Measurements from ENCODE around the gene TCF7L1. TPM values are rescaled to one million over a fixed set of nuclear protein-coding genes. Genes with fewer than 3 reads are reported as not detected.

The TCF7L1 gene
- total RNA-seq, 2 experiments from 2014 or later: not detected

GRCh38 chr2:85356186-85356585 lies 223.0 kb downstream of the TCF7L1 start:
- CTCF ChIA-PET: no interaction called here

GRCh38 chr2:85357736-85358135 lies 224.5 kb downstream of the TCF7L1 start:
- ChIA-PET CTCF (interaction anchor here (1.0 to 2.0 kb wide), 2 partner anchors 35 to 194 kb away, joined by 3 to 4 read pairs; no protein-coding TSS in a partner anchor), POLR2A (interaction anchor here (0.6 kb wide), 1 partner anchor 271 kb away, joined by 3 read pairs; no protein-coding TSS in a partner anchor)

More at GRCh38 chr2:85356186-85356585, 223.0 kb downstream of the TCF7L1 start:
- POLR2A ChIA-PET: no interaction called here

Other genes with a start within 250 kb of the TCF7L1 start
- gene TMSB10, start 227.7 kb upstream of the TCF7L1 start, total RNA-seq: 1,000 to 10,000 TPM; 1,288 to 1,305 TPM
- gene KCMF1, start 162.2 kb upstream of the TCF7L1 start, total RNA-seq: 10 to 100 TPM; 96.3 to 96.4 TPM
- gene TGOLN2, start 194.6 kb downstream of the TCF7L1 start, total RNA-seq: 10 to 100 TPM; 82.2 to 85.4 TPM
- gene RETSAT, start 221.1 kb downstream of the TCF7L1 start, total RNA-seq: 10 to 100 TPM; 32.1 to 34.0 TPM
- 10 to 100 TPM; 14.0 to 14.9 TPM for gene ELMOD3, start 221.4 kb downstream of the TCF7L1 start, total RNA-seq

All from activated CD8-positive, alpha-beta memory T cell treated with anti-CD3 and anti-CD28 coated beads for 36 hours (primary cell).